Measurements from ENCODE around the gene DDX51.

DNA sequence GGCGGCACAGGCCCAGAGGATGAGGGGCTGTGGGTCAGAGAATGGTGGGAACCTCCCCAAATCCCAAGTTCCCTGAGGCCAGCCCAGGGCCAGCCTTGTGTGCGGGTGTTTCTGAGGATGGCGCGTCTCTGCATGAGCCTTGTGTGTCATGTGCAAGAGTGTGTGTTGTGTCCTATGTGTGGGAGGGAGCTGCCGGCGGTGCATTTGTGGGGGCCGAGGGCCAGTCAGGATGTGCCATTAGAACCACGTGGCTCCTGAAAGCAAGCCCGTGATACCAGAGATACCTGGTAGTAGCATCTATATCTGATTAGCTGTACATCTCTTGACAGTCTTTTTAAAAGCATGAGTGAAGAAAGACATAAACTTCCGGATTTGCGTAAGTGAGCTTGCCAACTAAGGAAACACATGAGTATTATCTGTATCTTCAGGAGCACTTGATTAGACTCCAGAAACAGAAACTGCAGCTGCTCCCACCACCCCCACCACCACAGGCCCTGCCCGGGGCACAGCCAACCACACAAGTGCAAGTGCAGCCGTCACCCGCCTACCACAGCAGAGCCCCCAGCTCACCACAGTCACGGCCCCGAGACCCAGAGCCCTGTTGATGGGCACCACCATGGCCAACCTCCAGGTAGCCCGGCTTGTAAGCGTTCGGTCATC, 19.2 kb downstream of the DDX51 start:
- TF ChIP-seq EZH2 (IDR thresholded peaks at IDR 0.05) (no peak), ZFX (IDR thresholded peaks at IDR 0.05) (no peak), POLR2AphosphoS5 (IDR thresholded peaks at IDR 0.05; ENCODE audit: low read depth, low read length) (no peak), TCF7L2 (IDR thresholded peaks at IDR 0.05; ENCODE audit: borderline replicate concordance, extremely low read depth, insufficient read depth, insufficient read length) (no peak), CEBPB (IDR thresholded peaks at IDR 0.05; ENCODE audit: low read depth) (no peak), EZH2phosphoT487 (IDR thresholded peaks at IDR 0.05; ENCODE audit: borderline replicate concordance) (no peak), MAX (IDR thresholded peaks at IDR 0.05) (no peak), POLR2A (IDR thresholded peaks at IDR 0.05; ENCODE audit: borderline replicate concordance, extremely low read depth, insufficient read depth, insufficient read length) (no peak)
- TF ChIP-seq, protein P1, sequence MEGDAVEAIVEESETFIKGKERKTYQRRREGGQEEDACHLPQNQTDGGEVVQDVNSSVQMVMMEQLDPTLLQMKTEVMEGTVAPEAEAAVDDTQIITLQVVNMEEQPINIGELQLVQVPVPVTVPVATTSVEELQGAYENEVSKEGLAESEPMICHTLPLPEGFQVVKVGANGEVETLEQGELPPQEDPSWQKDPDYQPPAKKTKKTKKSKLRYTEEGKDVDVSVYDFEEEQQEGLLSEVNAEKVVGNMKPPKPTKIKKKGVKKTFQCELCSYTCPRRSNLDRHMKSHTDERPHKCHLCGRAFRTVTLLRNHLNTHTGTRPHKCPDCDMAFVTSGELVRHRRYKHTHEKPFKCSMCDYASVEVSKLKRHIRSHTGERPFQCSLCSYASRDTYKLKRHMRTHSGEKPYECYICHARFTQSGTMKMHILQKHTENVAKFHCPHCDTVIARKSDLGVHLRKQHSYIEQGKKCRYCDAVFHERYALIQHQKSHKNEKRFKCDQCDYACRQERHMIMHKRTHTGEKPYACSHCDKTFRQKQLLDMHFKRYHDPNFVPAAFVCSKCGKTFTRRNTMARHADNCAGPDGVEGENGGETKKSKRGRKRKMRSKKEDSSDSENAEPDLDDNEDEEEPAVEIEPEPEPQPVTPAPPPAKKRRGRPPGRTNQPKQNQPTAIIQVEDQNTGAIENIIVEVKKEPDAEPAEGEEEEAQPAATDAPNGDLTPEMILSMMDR (IDR thresholded peaks at IDR 0.05 in 2 of 3, conservative IDR thresholded peaks at IDR 0.05 in 1 of 3; ENCODE audit: borderline replicate concordance in 1 of 3, insufficient read depth in 1 of 3, low read depth in 2 of 3, low read length in 2 of 3), result no peak
- TF ChIP-seq, protein P2, sequence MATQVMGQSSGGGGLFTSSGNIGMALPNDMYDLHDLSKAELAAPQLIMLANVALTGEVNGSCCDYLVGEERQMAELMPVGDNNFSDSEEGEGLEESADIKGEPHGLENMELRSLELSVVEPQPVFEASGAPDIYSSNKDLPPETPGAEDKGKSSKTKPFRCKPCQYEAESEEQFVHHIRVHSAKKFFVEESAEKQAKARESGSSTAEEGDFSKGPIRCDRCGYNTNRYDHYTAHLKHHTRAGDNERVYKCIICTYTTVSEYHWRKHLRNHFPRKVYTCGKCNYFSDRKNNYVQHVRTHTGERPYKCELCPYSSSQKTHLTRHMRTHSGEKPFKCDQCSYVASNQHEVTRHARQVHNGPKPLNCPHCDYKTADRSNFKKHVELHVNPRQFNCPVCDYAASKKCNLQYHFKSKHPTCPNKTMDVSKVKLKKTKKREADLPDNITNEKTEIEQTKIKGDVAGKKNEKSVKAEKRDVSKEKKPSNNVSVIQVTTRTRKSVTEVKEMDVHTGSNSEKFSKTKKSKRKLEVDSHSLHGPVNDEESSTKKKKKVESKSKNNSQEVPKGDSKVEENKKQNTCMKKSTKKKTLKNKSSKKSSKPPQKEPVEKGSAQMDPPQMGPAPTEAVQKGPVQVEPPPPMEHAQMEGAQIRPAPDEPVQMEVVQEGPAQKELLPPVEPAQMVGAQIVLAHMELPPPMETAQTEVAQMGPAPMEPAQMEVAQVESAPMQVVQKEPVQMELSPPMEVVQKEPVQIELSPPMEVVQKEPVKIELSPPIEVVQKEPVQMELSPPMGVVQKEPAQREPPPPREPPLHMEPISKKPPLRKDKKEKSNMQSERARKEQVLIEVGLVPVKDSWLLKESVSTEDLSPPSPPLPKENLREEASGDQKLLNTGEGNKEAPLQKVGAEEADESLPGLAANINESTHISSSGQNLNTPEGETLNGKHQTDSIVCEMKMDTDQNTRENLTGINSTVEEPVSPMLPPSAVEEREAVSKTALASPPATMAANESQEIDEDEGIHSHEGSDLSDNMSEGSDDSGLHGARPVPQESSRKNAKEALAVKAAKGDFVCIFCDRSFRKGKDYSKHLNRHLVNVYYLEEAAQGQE (IDR thresholded peaks at IDR 0.05; ENCODE audit: low read depth), result no peak

Measured in HCT116 (cell line).